A549 (cell line): Measurements from ENCODE around the gene SEC11A.

Experiments
- CBX2 ChIP-seq: fragments of 200-600 bp; sonication (generic); IDR thresholded peaks from 2 replicates; pipeline ENCODE4 v1.6.1; 2016; ENCODE audit warnings: low read depth, mild to moderate bottlenecking, borderline replicate concordance
- CEBPB ChIP-seq, 2 experiments: fragments of >200 bp in 1 of 2; sonication (Bioruptor Twin) in 1 of 2; formaldehyde crosslinking in 1 of 2; IDR thresholded peaks; 2 replicates each; pipeline ENCODE4 v1.6.1; 2012 to 2016
- CHD4 ChIP-seq: fragments of 200-600 bp; sonication (generic); IDR thresholded peaks from 2 replicates; pipeline ENCODE4 v1.6.1; 2016; ENCODE audit warnings: antibody characterized with exemption, mild to moderate bottlenecking, borderline replicate concordance
- EP300 ChIP-seq, 2 experiments: fragments of >200 bp; sonication (Bioruptor Twin); formaldehyde crosslinking; IDR thresholded peaks; 2 replicates in 1 of 2; 3 replicates in 1 of 2; pipeline ENCODE4 v1.6.1; 2016 to 2017
- KDM5A ChIP-seq: fragments of 200-600 bp; sonication (generic); IDR thresholded peaks from 2 replicates; pipeline ENCODE4 v1.6.1; 2016; ENCODE audit warnings: antibody characterized with exemption, mild to moderate bottlenecking
- MAX ChIP-seq: IDR thresholded peaks from 2 replicates; pipeline ENCODE4 v1.6.1; 2012
- NFE2L2 ChIP-seq: fragments of 150-350 bp; conservative IDR thresholded peaks from 2 replicates; pipeline ENCODE4 v1.6.1; 2014; ENCODE audit warnings: low read length
- POLR2A ChIP-seq: IDR thresholded peaks from 2 replicates; pipeline ENCODE4 v1.6.1; 2012; ENCODE audit warnings: mild to moderate bottlenecking, low read length
- RAD21 ChIP-seq, 2 experiments: fragments of >200 bp in 1 of 2; sonication (Bioruptor Twin) in 1 of 2; formaldehyde crosslinking in 1 of 2; IDR thresholded peaks in 1 of 2; conservative IDR thresholded peaks in 1 of 2; 2 replicates in 1 of 2; 3 replicates in 1 of 2; pipeline ENCODE4 v1.6.1; 2012 to 2018; ENCODE audit warnings: inconsistent platforms in 1 of 2
- SMC3 ChIP-seq: fragments of >200 bp; sonication (Bioruptor Twin); formaldehyde crosslinking; IDR thresholded peaks from 3 replicates; pipeline ENCODE4 v1.6.1; 2018; ENCODE audit warnings: inconsistent platforms
- TF ChIP-seq, protein P1 (sequence below): fragments of >200 bp; sonication (Bioruptor Twin); formaldehyde crosslinking; IDR thresholded peaks from 3 replicates; pipeline ENCODE4 v1.5.1; 2016
- TF ChIP-seq, protein P2 (sequence below): fragments of 450-650 bp; IDR thresholded peaks from 2 replicates; pipeline ENCODE4 v1.6.1; 2014; ENCODE audit warnings: antibody characterized with exemption
- TF ChIP-seq, protein P3 (sequence below): fragments of 150-350 bp; IDR thresholded peaks from 2 replicates; pipeline ENCODE4 v1.6.1; 2014; ENCODE audit warnings: low read depth, mild to moderate bottlenecking, low read length
- TF ChIP-seq, protein P4 (sequence below): fragments of >200 bp; sonication (Bioruptor Twin); formaldehyde crosslinking; IDR thresholded peaks from 2 replicates; pipeline ENCODE4 v1.6.1; 2016

DNA sequence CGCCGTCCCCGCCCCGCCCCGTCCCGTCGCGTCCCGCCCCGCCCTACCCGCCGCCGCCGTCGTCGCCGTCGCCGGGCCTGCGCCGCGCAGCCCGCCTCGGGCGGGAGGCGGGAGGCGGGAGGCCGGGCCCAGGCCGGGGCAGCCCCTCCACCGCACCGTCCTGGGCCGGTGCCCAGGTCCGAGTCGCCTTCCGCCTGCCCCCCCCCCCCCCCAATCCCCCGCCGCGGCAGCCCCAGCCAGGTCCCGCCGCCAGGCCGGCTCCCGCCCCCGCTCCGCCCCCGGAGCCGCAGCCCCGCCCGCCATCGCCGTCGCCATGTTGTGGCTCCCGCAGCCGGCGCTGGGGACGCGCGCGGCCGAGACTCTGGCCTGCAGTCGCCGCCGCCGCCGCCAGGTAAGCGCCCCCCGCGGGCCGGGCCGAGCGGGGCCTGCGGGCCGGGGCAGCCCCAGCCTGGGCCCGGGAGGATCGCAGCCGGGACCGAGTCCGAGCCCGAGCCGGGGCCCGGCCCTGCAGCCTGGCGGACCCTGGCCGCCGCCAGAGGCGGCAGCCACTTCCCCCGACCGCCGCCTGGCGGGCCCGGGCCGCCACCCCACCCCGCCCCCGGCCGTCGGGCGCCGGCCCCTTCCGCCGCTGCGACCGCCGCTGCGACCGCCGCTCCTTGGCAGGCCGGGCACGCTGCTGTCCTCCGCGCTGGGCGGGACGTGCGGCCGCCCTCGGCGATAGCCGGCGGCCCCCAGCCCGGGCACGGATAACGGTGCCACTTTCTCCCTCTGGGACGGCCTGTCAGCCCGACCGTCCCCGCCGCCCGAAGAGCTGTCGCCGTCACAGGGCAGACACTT, 32.6 kb upstream of the SEC11A start, which contains the start of gene ZNF592:
- TF ChIP-seq KDM5A (no peak), CBX2 (no peak), RAD21 (conservative IDR thresholded peaks at IDR 0.05 in 1 of 2, IDR thresholded peaks at IDR 0.05 in 1 of 2) (peak in 1 of 2 experiments; percentile 41; a peak in 1 of 5 replicates), CEBPB (IDR thresholded peaks at IDR 0.05) (no peak), POLR2A (peak; percentile 68), SMC3 (peak; percentile 69), MAX (no peak; the same call in 1 of the 2 replicates), CHD4 (no peak), NFE2L2 (no peak), EP300 (IDR thresholded peaks at IDR 0.05) (no peak)
- TF ChIP-seq, protein P1, sequence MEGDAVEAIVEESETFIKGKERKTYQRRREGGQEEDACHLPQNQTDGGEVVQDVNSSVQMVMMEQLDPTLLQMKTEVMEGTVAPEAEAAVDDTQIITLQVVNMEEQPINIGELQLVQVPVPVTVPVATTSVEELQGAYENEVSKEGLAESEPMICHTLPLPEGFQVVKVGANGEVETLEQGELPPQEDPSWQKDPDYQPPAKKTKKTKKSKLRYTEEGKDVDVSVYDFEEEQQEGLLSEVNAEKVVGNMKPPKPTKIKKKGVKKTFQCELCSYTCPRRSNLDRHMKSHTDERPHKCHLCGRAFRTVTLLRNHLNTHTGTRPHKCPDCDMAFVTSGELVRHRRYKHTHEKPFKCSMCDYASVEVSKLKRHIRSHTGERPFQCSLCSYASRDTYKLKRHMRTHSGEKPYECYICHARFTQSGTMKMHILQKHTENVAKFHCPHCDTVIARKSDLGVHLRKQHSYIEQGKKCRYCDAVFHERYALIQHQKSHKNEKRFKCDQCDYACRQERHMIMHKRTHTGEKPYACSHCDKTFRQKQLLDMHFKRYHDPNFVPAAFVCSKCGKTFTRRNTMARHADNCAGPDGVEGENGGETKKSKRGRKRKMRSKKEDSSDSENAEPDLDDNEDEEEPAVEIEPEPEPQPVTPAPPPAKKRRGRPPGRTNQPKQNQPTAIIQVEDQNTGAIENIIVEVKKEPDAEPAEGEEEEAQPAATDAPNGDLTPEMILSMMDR, result peak; percentile 63
- TF ChIP-seq, protein P2, sequence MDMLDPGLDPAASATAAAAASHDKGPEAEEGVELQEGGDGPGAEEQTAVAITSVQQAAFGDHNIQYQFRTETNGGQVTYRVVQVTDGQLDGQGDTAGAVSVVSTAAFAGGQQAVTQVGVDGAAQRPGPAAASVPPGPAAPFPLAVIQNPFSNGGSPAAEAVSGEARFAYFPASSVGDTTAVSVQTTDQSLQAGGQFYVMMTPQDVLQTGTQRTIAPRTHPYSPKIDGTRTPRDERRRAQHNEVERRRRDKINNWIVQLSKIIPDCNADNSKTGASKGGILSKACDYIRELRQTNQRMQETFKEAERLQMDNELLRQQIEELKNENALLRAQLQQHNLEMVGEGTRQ, result no peak
- TF ChIP-seq, protein P3, sequence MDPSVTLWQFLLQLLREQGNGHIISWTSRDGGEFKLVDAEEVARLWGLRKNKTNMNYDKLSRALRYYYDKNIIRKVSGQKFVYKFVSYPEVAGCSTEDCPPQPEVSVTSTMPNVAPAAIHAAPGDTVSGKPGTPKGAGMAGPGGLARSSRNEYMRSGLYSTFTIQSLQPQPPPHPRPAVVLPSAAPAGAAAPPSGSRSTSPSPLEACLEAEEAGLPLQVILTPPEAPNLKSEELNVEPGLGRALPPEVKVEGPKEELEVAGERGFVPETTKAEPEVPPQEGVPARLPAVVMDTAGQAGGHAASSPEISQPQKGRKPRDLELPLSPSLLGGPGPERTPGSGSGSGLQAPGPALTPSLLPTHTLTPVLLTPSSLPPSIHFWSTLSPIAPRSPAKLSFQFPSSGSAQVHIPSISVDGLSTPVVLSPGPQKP, result no peak
- TF ChIP-seq, protein P4, sequence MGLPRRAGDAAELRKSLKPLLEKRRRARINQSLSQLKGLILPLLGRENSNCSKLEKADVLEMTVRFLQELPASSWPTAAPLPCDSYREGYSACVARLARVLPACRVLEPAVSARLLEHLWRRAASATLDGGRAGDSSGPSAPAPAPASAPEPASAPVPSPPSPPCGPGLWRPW, result no peak
